KOPT-K1 (cell line): ENCODE results near the gene CYB561.
"Not testable (repeated sequence)": the region's sequence is repeated elsewhere in the genome, so short reads cannot be mapped to it uniquely, and the experiment has no call there.

Source experiments
- H3K27ac ChIP-seq: fragments of 200-600 bp; sonication (generic); 2 replicates; pipeline ENCODE4 v1.5.1; 2016; ENCODE audit warnings: antibody characterized with exemption, mild to moderate bottlenecking, low read depth, low read length; ENCODE audit not compliant: poor library complexity, severe bottlenecking
- H3K36me3 ChIP-seq: fragments of 200-600 bp; sonication (generic); 2 replicates; pipeline ENCODE4 v1.5.1; 2017; ENCODE audit warnings: antibody characterized with exemption, mild to moderate bottlenecking, low read length, moderate library complexity; ENCODE audit not compliant: insufficient read depth
- H3K9me3 ChIP-seq: fragments of 200-600 bp; sonication (generic); 2 replicates; pipeline ENCODE4 v1.5.1; 2017; ENCODE audit warnings: antibody characterized with exemption, low read length, mild to moderate bottlenecking; ENCODE audit not compliant: insufficient read depth, poor library complexity, severe bottlenecking

Gene CYB561

GRCh38 chr17:63468099-63468498 lies 22.0 kb upstream of the CYB561 start:
- H3K36me3 ChIP-seq, H3K27ac ChIP-seq, H3K9me3 ChIP-seq: not testable (repeated sequence)

GRCh38 chr17:63464691-63465236 lies 18.7 kb upstream of the CYB561 start:
- peaks cover 6% of the 10 kb centered on the region for H3K9me3 ChIP-seq
- H3K36me3 ChIP-seq = no peaks in the 10 kb centered on the region
- H3K27ac ChIP-seq = no peak overlapping the region

DNA sequence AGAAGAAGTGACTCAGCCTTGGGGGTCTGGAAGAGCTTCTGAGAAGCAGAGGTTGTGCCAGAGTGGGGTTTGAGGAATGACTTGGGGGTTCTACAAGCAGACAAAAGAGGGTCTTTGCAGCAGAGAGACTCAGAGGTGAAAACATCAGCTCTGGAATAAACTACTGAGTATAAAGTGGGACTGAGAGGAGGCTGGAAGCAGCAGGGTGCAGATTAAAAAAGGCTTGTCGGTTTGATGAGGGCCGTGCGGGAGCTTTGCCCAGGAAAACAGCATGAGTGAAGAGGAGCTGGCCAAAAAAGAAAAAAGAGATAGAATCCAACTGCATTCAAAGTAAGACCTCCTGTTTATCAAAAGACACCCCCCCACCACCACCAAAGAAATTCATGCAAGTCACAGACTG lies 17.7 kb upstream of the CYB561 start:
- Histone ChIP-seq H3K27ac (no peak overlapping the region), H3K36me3 (no peaks in the 10 kb centered on the region), H3K9me3 (peaks cover 6% of the 10 kb centered on the region)

- Histone ChIP-seq H3K9me3 (no peaks in the 10 kb centered on the region), H3K36me3 (no peaks in the 10 kb centered on the region), H3K27ac (no peak overlapping the region)
These were observed 13.9 kb upstream of the CYB561 start for GRCh38 chr17:63460018-63460417.

GRCh38 chr17:63458478-63458877 lies 12.4 kb upstream of the CYB561 start:
- Histone ChIP-seq H3K9me3 (no peaks in the 10 kb centered on the region), H3K27ac (no peak overlapping the region), H3K36me3 (no peaks in the 10 kb centered on the region)

GRCh38 chr17:63455417-63455816 lies 9.3 kb upstream of the CYB561 start:
- H3K9me3 ChIP-seq = no peaks in the 10 kb centered on the region
- H3K27ac ChIP-seq = no peak overlapping the region
- H3K36me3 ChIP-seq = no peaks in the 10 kb centered on the region

DNA sequence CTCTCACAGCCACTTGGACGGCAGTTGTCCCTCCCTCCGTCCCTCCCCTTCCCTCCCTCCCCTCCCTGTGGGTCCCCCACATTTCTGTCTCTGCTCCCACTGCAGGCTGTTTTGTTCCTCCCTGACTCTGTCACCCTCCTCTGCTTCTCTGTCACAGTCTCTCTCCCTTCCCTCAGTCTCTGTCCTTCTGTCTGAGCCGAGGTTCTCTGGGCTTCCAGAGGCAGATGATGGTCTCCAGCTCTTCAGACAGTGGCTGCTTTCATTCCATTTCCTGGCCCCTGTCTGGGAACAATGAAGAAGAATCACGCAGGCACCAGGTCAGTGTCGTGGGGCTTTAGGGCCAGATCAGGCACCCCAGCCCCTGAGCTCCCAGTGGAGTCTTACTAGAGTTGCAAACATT lies 8.8 kb upstream of the CYB561 start:
- Histone ChIP-seq H3K9me3 (no peaks in the 10 kb centered on the region), H3K36me3 (no peaks in the 10 kb centered on the region), H3K27ac (no peak overlapping the region)

- not testable (repeated sequence) for H3K36me3 ChIP-seq, H3K9me3 ChIP-seq, H3K27ac ChIP-seq
These were observed 8.3 kb upstream of the CYB561 start for GRCh38 chr17:63454357-63454756.

GRCh38 chr17:63452962-63453551 lies 7.0 kb upstream of the CYB561 start:
- no peaks in the 10 kb centered on the region for H3K36me3 ChIP-seq
- H3K9me3 ChIP-seq = no peaks in the 10 kb centered on the region
- no peak overlapping the region for H3K27ac ChIP-seq

DNA sequence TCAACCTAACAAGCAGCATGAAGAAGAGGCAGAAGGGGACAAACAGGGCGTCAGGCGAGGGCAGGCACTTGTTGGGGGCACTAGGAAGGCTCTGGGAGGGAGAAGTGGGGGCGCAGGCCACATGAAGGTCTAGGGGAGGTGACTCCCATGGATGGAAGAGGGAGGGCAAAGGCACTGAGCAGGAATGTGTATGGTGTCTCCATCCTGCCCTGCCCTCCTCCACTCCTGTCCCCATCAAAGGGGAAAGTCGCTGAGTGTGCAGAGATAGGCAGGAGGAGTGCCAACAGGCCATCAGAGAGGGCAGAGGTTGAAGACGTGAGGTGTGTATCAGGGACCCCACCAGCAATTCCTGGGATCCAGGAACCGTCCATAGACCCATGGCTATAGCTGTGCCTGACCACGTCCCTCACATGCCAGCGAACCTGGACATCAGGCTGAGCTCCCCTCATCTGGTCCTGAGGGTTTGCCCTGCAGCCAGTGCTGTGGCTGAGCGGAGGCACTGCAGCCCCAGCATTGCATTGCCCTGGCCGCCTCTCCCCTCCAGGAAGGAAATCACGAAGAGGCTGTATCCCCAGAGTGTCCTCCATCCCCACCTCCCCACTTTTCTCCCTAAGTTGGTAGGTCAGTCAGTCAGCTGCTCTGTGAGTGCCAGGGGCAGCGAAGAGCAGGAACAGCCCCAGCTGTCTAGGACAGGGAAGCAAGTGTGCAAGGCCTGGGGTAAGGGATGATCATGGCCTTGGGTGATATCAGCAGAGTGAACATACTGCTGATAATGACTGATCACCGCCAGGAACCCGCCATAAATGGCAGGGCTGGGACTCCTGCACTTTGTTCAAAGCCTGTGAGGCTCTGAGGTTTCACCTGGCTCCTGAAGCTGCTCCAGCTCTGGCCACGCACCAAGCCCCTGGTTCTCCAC lies 6.2 kb upstream of the CYB561 start:
- Histone ChIP-seq H3K9me3 (no peaks in the 10 kb centered on the region), H3K27ac (no peak overlapping the region), H3K36me3 (no peaks in the 10 kb centered on the region)

- no peaks in the 10 kb centered on the region for H3K9me3 ChIP-seq
- no peaks in the 10 kb centered on the region for H3K36me3 ChIP-seq
- no peak overlapping the region for H3K27ac ChIP-seq
These were observed 5.0 kb upstream of the CYB561 start for GRCh38 chr17:63451150-63451549.

- Histone ChIP-seq H3K9me3 (no peaks in the 10 kb centered on the region), H3K36me3 (no peaks in the 10 kb centered on the region), H3K27ac (no peak overlapping the region)
These were observed 4.4 kb upstream of the CYB561 start for GRCh38 chr17:63450551-63450950.

GRCh38 chr17:63448655-63449054 lies 2.5 kb upstream of the CYB561 start:
- Histone ChIP-seq H3K27ac (no peak overlapping the region), H3K36me3 (no peaks in the 10 kb centered on the region), H3K9me3 (no peaks in the 10 kb centered on the region)

GRCh38 chr17:63447471-63448009 lies 1.4 kb upstream of the CYB561 start:
- Histone ChIP-seq H3K36me3 (no peaks in the 10 kb centered on the region), H3K9me3 (no peaks in the 10 kb centered on the region), H3K27ac (no peak overlapping the region)

- Histone ChIP-seq H3K27ac (no peak overlapping the region), H3K9me3 (no peaks in the 10 kb centered on the region), H3K36me3 (no peaks in the 10 kb centered on the region)
These were observed 806 bp upstream of the CYB561 start for GRCh38 chr17:63446753-63447470.
